Activated naive CD8-positive, alpha-beta T cell treated with anti-CD3 and anti-CD28 coated beads, Interleukin-2, amount 50 U/mL, for 16 hours (primary cell): ENCODE measurements around the gene GAS6.
"Not testable (repeated sequence)": the region's sequence is repeated elsewhere in the genome, so short reads cannot be mapped to it uniquely, and the experiment has no call there.

ENCODE experiments used
- DNase-seq: peaks from one replicate; pipeline ENCODE4 v3.0.0-alpha.2; 2020; ENCODE audit warnings: low read depth, low spot score

The GAS6 gene

GRCh38 chr13:113808058-113808834 lies 55.6 kb downstream of the GAS6 start:
- no peak for DNase-seq

- no peak for DNase-seq
Observed at GRCh38 chr13:113806526-113806925, 57.4 kb downstream of the GAS6 start.

GRCh38 chr13:113806104-113806471 lies 57.8 kb downstream of the GAS6 start:
- DNase-seq, result no peak

GRCh38 chr13:113805431-113806103 lies 58.3 kb downstream of the GAS6 start:
- DNase-seq, result no peak

GRCh38 chr13:113804703-113805430 lies 59.0 kb downstream of the GAS6 start:
- no peak for DNase-seq

GRCh38 chr13:113804017-113804702 lies 59.7 kb downstream of the GAS6 start:
- DNase-seq, result no peak

GRCh38 chr13:113803409-113804016 lies 60.4 kb downstream of the GAS6 start:
- DNase-seq, result no peak

GRCh38 chr13:113802761-113803160 lies 61.1 kb downstream of the GAS6 start:
- DNase-seq, result no peak

GRCh38 chr13:113802090-113802531 lies 61.8 kb downstream of the GAS6 start:
- no peak for DNase-seq

GRCh38 chr13:113801289-113801961 lies 62.5 kb downstream of the GAS6 start:
- no peak for DNase-seq

GRCh38 chr13:113800576-113800926 lies 63.3 kb downstream of the GAS6 start:
- DNase-seq, result no peak

- no peak for DNase-seq
Observed at GRCh38 chr13:113798200-113798811, 65.6 kb downstream of the GAS6 start.

GRCh38 chr13:113796964-113797676 lies 66.8 kb downstream of the GAS6 start:
- no peak for DNase-seq

GRCh38 chr13:113796211-113796963 lies 67.5 kb downstream of the GAS6 start:
- DNase-seq, result no peak

GRCh38 chr13:113795362-113795761 lies 68.5 kb downstream of the GAS6 start:
- not testable (repeated sequence) for DNase-seq

- no peak for DNase-seq
Observed at GRCh38 chr13:113794764-113795173, 69.1 kb downstream of the GAS6 start.

- no peak for DNase-seq
Observed at GRCh38 chr13:113794086-113794485, 69.8 kb downstream of the GAS6 start.

- DNase-seq, result no peak
Observed at GRCh38 chr13:113793718-113794085, 70.2 kb downstream of the GAS6 start.
